GM12878 (cell line): ENCODE results near the gene THNSL1. TPM values are rescaled to one million over a fixed set of nuclear protein-coding genes. Genes with fewer than 3 reads are reported as not detected.

Experiments
- ATAC-seq: fragments of 200-7000 bp; cut with Tn5 transposase; 3 replicates; pipeline ENCODE4 v1.9.1; 2020; ENCODE audit warnings: mild to moderate bottlenecking, moderate library complexity
- BruUV-seq: library from RNA; stranded (reverse); fragments of 400-500 nt; replicated peaks from 2 replicates; lab custom pipeline; 2021; lab: Mats Ljungman, UMichigan
- CTCF ChIA-PET: fragments of 300-600 bp; sonication (Branson Sonifier 250); formaldehyde crosslinking; extraction: SDS; loops from one replicate; lab custom pipeline; 2021; ENCODE audit warnings: inconsistent platforms; lab: Yijun Ruan, JAX
- POLR2A ChIA-PET: fragments of 350-600 bp; formaldehyde crosslinking; extraction: SDS; loops from one replicate; lab custom pipeline; 2021; ENCODE audit warnings: inconsistent platforms; lab: Charles Lee
- RAD21 ChIA-PET: fragments of 300-600 bp; sonication (Branson Sonifier 250); formaldehyde crosslinking; loops from one replicate; lab custom pipeline; 2023; ENCODE audit warnings: antibody characterized with exemption; ENCODE audit not compliant: unreplicated experiment; lab: Charles Lee
- SMC1A ChIA-PET: fragments of 300-600 bp; sonication (Branson Sonifier 250); formaldehyde crosslinking; loops from one replicate; lab custom pipeline; 2023; ENCODE audit not compliant: unreplicated experiment, uncharacterized antibody; lab: Charles Lee
- DNase-seq: peaks from one replicate; pipeline ENCODE4 v3.0.0-alpha.2; 2011; ENCODE audit warnings: low read depth, low spot score
- FAIRE-seq: peaks from 3 replicates; lab custom pipeline; 2011; peaks lifted over from hg19 to GRCh38; lab: Jason Lieb, UNC
- H2AFZ ChIP-seq: 2 replicates; pipeline ENCODE4 v1.6.0; 2011; ENCODE audit warnings: low read depth, low read length, control low read depth; ENCODE audit not compliant: control insufficient read depth
- H3K27ac ChIP-seq: 2 replicates; pipeline ENCODE4 v1.5.1; 2011; ENCODE audit warnings: control low read depth; ENCODE audit not compliant: control insufficient read depth, insufficient read depth
- H3K27me3 ChIP-seq, 2 experiments: replicated peaks in 1 of 2; 2 replicates each; pipeline versions ENCODE4 v1.6.0 to v1.6.1; 2011; ENCODE audit warnings: low read length in 1 of 2; ENCODE audit not compliant: control insufficient read depth in 2 of 2, insufficient read depth in 2 of 2
- H3K36me3 ChIP-seq, 2 experiments: 2 replicates each; pipeline ENCODE4 v1.5.1; 2011; ENCODE audit warnings: low read length in 1 of 2; ENCODE audit not compliant: control insufficient read depth in 2 of 2, insufficient read depth in 2 of 2
- H3K4me1 ChIP-seq: 2 replicates; pipeline ENCODE4 v1.6.1; 2011; ENCODE audit warnings: mild to moderate bottlenecking, low read length, moderate library complexity, mixed read lengths; ENCODE audit not compliant: control insufficient read depth, insufficient read depth
- H3K4me2 ChIP-seq: 2 replicates; pipeline ENCODE4 v1.6.0; 2011; ENCODE audit warnings: control low read depth; ENCODE audit not compliant: control insufficient read depth, insufficient read depth
- H3K4me3 ChIP-seq: fragments of 200-600 bp; sonication (generic); 2 replicates; pipeline ENCODE4 v1.5.1; 2016
- H3K79me2 ChIP-seq: 2 replicates; pipeline ENCODE4 v1.6.0; 2011; ENCODE audit warnings: low read length; ENCODE audit not compliant: control insufficient read depth, insufficient read depth
- H3K9ac ChIP-seq: 2 replicates; pipeline ENCODE4 v1.8.0; 2011; ENCODE audit warnings: low read length, control low read depth, mixed read lengths; ENCODE audit not compliant: control insufficient read depth, insufficient read depth
- H3K9me3 ChIP-seq: replicated peaks from 3 replicates; pipeline ENCODE4 v1.5.1; 2011; ENCODE audit warnings: mild to moderate bottlenecking, low read length; ENCODE audit not compliant: control insufficient read depth, insufficient read depth
- H4K20me1 ChIP-seq: 2 replicates; pipeline ENCODE4 v1.6.0; 2011; ENCODE audit not compliant: control insufficient read depth, insufficient read depth
- BACH1 ChIP-seq: fragments of 450-650 bp; IDR thresholded peaks from 2 replicates; pipeline ENCODE4 v1.6.1; 2017; ENCODE audit warnings: mild to moderate bottlenecking, borderline replicate concordance
- BHLHE40 ChIP-seq, 2 experiments: fragments of 450-650 bp in 1 of 2; IDR thresholded peaks; 2 replicates each; pipeline ENCODE4 v1.6.1; 2011 to 2017; ENCODE audit warnings: low read depth in 2 of 2, borderline replicate concordance in 1 of 2, improper control_type of control experiment in 1 of 2, low read length in 1 of 2, mild to moderate bottlenecking in 1 of 2
- DPF2 ChIP-seq: fragments of 450-650 bp; IDR thresholded peaks from 2 replicates; pipeline ENCODE4 v1.6.1; 2017; ENCODE audit warnings: mild to moderate bottlenecking
- ETV6 ChIP-seq, 2 experiments: fragments of 450-650 bp in 1 of 2; IDR thresholded peaks in 1 of 2; conservative IDR thresholded peaks in 1 of 2; 2 replicates each; pipeline ENCODE4 v1.6.1; 2014; ENCODE audit warnings: antibody characterized with exemption in 1 of 2, borderline replicate concordance in 1 of 2, low read depth in 1 of 2, mild to moderate bottlenecking in 1 of 2, moderate library complexity in 1 of 2
- FOXM1 ChIP-seq: IDR thresholded peaks from 2 replicates; pipeline ENCODE4 v1.6.1; 2012; ENCODE audit warnings: low read depth, mild to moderate bottlenecking, inconsistent platforms, low read length, moderate library complexity
- NFYA ChIP-seq: IDR thresholded peaks from 2 replicates; pipeline ENCODE4 v1.6.1; 2011; ENCODE audit warnings: low read depth, mild to moderate bottlenecking, low read length, improper control_type of control experiment, borderline replicate concordance
- NR2C1 ChIP-seq: fragments of 450-650 bp; IDR thresholded peaks from 2 replicates; pipeline ENCODE4 v1.6.1; 2017; ENCODE audit warnings: antibody characterized with exemption, mild to moderate bottlenecking, moderate library complexity
- SKIL ChIP-seq: fragments of 450-650 bp; IDR thresholded peaks from 2 replicates; pipeline ENCODE4 v1.6.1; 2017; ENCODE audit warnings: mild to moderate bottlenecking, low read depth, inconsistent platforms; ENCODE audit not compliant: poor library complexity, severe bottlenecking
- YBX1 ChIP-seq: fragments of 450-650 bp; IDR thresholded peaks from 2 replicates; pipeline ENCODE4 v1.6.1; 2016; ENCODE audit warnings: antibody characterized with exemption
- in situ Hi-C: fragments of 300-500 bp; cut with MboI; formaldehyde crosslinking; loops from 9 replicates; pipeline ENCODE4 v1.14.3; 2018; ENCODE audit warnings: mixed read lengths
- intact Hi-C: fragments of 100-400 bp; cut with micrococcal nuclease; formaldehyde crosslinking; loops from one replicate; pipeline ENCODE4 v1.14.2; 2022; ENCODE audit not compliant: unreplicated experiment
- polyA plus RNA-seq, 11 experiments: library from polyadenylated mRNA; depleted of rRNA in 4 of 11; unstranded in 6 of 11; stranded (reverse) in 5 of 11; fragments of >200 nt; fragmentation: Nextera tagmentation in 4 of 11; fragmentation: Illumina TruSeq in 1 of 11; extraction: Ambion mirVana in 4 of 11; extraction: Trizol in 1 of 11; gene quantifications; 1 replicate in 1 of 11; 2 replicates in 10 of 11; pipeline versions ENCODE4 v1.2.1 to v1.2.3, GENCODE V29; 2011 to 2016; ENCODE audit warnings: inconsistent platforms in 2 of 11, missing spikeins in 2 of 11, low read depth in 1 of 11
- total RNA-seq, 4 experiments: library from RNA; depleted of rRNA in 3 of 4; stranded (reverse); fragments of >200 nt in 3 of 4; fragmentation: Illumina TruSeq in 1 of 4; extraction: Trizol in 1 of 4; gene quantifications; 2 replicates each; pipeline versions ENCODE4 v1.2.1 to v1.2.3, GENCODE V29; 2013 to 2021
- TF ChIP-seq, protein P1 (sequence below): fragments of 450-650 bp; formaldehyde crosslinking; IDR thresholded peaks from 2 replicates; pipeline ENCODE4 v1.4.0; 2020; ENCODE audit warnings: mild to moderate bottlenecking, moderate library complexity

The THNSL1 gene
- total and polyA plus RNA-seq, 10 of the 15 experiments (the other 5 are each of a cell fraction or from before 2014, with no cell fraction given): 4.2 to 17.5 (median 6.2) TPM

- H3K4me1 ChIP-seq: peaks cover 4% of the 10 kb centered on the region
- ChIA-PET SMC1A (no interaction called here), RAD21 (no interaction called here), CTCF (no interaction called here), POLR2A (no interaction called here)
- H3K27ac ChIP-seq: no peak overlapping the region
- no peak overlapping the region for H3K9ac ChIP-seq
- no peaks in the 10 kb centered on the region; the same call in 2 of the 3 replicates for H3K9me3 ChIP-seq
- no peak overlapping the region for H3K4me3 ChIP-seq
- H3K27me3 ChIP-seq: no peaks in the 10 kb centered on the region
- intact Hi-C loops (loop anchor here (10.0 kb wide), 2 partner anchors 60 to 290 kb away; partner anchors contain the start of gene ARHGAP21), in situ Hi-C loops (no loop called here)
- no peaks in the 10 kb centered on the region; the same call in 1 of the 2 replicates for H3K79me2 ChIP-seq
- ATAC-seq (no peak), FAIRE-seq (no peak), DNase-seq (no peak)
- no TSS peak for BruUV-seq
- no peaks in the 10 kb centered on the region for H3K36me3 ChIP-seq
- H3K4me2 ChIP-seq: no peak overlapping the region
- no peaks in the 10 kb centered on the region for H4K20me1 ChIP-seq
- no peak overlapping the region for H2AFZ ChIP-seq
- TF ChIP-seq BACH1 (no peak), BHLHE40 (IDR thresholded peaks at IDR 0.05; ENCODE audit: borderline replicate concordance in 1 of 2, low read depth in 2 of 2, low read length in 1 of 2) (no peak), SKIL (no peak), NFYA (no peak), FOXM1 (no peak), ETV6 (conservative IDR thresholded peaks at IDR 0.05 in 1 of 2, IDR thresholded peaks at IDR 0.05 in 1 of 2; ENCODE audit: borderline replicate concordance in 1 of 2, low read depth in 1 of 2) (no peak), YBX1 (no peak), DPF2 (no peak), NR2C1 (no peak)
- TF ChIP-seq, protein P1, sequence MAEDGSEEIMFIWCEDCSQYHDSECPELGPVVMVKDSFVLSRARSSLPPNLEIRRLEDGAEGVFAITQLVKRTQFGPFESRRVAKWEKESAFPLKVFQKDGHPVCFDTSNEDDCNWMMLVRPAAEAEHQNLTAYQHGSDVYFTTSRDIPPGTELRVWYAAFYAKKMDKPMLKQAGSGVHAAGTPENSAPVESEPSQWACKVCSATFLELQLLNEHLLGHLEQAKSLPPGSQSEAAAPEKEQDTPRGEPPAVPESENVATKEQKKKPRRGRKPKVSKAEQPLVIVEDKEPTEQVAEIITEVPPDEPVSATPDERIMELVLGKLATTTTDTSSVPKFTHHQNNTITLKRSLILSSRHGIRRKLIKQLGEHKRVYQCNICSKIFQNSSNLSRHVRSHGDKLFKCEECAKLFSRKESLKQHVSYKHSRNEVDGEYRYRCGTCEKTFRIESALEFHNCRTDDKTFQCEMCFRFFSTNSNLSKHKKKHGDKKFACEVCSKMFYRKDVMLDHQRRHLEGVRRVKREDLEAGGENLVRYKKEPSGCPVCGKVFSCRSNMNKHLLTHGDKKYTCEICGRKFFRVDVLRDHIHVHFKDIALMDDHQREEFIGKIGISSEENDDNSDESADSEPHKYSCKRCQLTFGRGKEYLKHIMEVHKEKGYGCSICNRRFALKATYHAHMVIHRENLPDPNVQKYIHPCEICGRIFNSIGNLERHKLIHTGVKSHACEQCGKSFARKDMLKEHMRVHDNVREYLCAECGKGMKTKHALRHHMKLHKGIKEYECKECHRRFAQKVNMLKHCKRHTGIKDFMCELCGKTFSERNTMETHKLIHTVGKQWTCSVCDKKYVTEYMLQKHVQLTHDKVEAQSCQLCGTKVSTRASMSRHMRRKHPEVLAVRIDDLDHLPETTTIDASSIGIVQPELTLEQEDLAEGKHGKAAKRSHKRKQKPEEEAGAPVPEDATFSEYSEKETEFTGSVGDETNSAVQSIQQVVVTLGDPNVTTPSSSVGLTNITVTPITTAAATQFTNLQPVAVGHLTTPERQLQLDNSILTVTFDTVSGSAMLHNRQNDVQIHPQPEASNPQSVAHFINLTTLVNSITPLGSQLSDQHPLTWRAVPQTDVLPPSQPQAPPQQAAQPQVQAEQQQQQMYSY: no peak
Measured at GRCh38 chr10:25014579-25014978, 1.8 kb upstream of the THNSL1 start.
